PC-3 (cell line): Measurements from ENCODE around the gene MTMR2. TPM values are rescaled to one million over a fixed set of nuclear protein-coding genes. Genes with fewer than 3 reads are reported as not detected.
A peak's percentile ranks its signal among the peaks of the same experiment; 100 is the strongest.

Source experiments
- ATAC-seq: fragments of 200-7000 bp; cut with Tn5 transposase; 2 replicates; pipeline ENCODE4 v1.9.1; 2020; ENCODE audit warnings: mild to moderate bottlenecking, moderate library complexity
- BruUV-seq: library from RNA; stranded (reverse); fragments of 400-500 nt; replicated peaks from 2 replicates; lab custom pipeline; 2021; lab: Mats Ljungman, UMichigan
- CTCF ChIA-PET: fragments of 300-600 bp; sonication (Branson Sonifier 250); formaldehyde crosslinking; loops from one replicate; lab custom pipeline; 2022; ENCODE audit warnings: antibody characterized with exemption; lab: Charles Lee
- POLR2A ChIA-PET: fragments of 300-600 bp; sonication (Branson Sonifier 250); formaldehyde crosslinking; loops from one replicate; lab custom pipeline; 2022; ENCODE audit warnings: antibody characterized with exemption; ENCODE audit not compliant: unreplicated experiment; lab: Charles Lee
- DNase-seq: peaks from one replicate; pipeline ENCODE4 v3.0.0-alpha.2; 2015
- H2AFZ ChIP-seq: fragments of 300-600 bp; sonication (generic); 2 replicates; pipeline ENCODE4 v1.6.0; 2016; ENCODE audit warnings: antibody characterized with exemption, low read length
- H3F3A ChIP-seq: fragments of 300-600 bp; sonication (generic); one replicate; pipeline ENCODE4 v1.6.0; 2017; ENCODE audit warnings: antibody characterized with exemption, low read length, control low read depth, mild to moderate bottlenecking; ENCODE audit not compliant: unreplicated experiment
- H3K27ac ChIP-seq: fragments of 300-600 bp; sonication (generic); 2 replicates; pipeline ENCODE4 v1.5.1; 2016; ENCODE audit warnings: mild to moderate bottlenecking, low read length
- H3K27me3 ChIP-seq: fragments of 300-600 bp; sonication (generic); 2 replicates; pipeline ENCODE4 v1.6.1; 2016; ENCODE audit warnings: low read length, mixed read lengths
- H3K36me3 ChIP-seq: fragments of 300-600 bp; sonication (generic); 2 replicates; pipeline ENCODE4 v1.6.1; 2016; ENCODE audit warnings: low read depth, mixed run types, low read length, mixed read lengths
- H3K4me1 ChIP-seq: fragments of 300-600 bp; sonication (generic); 2 replicates; pipeline ENCODE4 v1.5.1; 2016; ENCODE audit warnings: low read length; ENCODE audit not compliant: insufficient read depth
- H3K4me2 ChIP-seq: fragments of 300-600 bp; sonication (generic); 2 replicates; pipeline ENCODE4 v1.6.0; 2016; ENCODE audit warnings: low read length
- H3K4me3 ChIP-seq: fragments of 300-600 bp; sonication (generic); 2 replicates; pipeline ENCODE4 v1.5.1; 2016; ENCODE audit warnings: mild to moderate bottlenecking, low read length, mixed read lengths
- H3K79me2 ChIP-seq: fragments of 300-600 bp; sonication (generic); 2 replicates; pipeline ENCODE4 v1.6.1; 2017; ENCODE audit warnings: low read length, mixed read lengths
- H3K9ac ChIP-seq: fragments of 300-600 bp; sonication (generic); 2 replicates; pipeline ENCODE4 v1.6.0; 2016; ENCODE audit warnings: mild to moderate bottlenecking, low read length
- H3K9me2 ChIP-seq: fragments of 300-600 bp; sonication (generic); replicated peaks from 2 replicates; pipeline ENCODE4 v1.6.1; 2016; ENCODE audit warnings: mixed run types, low read length, mixed read lengths
- H3K9me3 ChIP-seq: fragments of 300-600 bp; sonication (generic); 2 replicates; pipeline ENCODE4 v1.6.1; 2016; ENCODE audit warnings: low read length, mixed read lengths
- H4K20me1 ChIP-seq: fragments of 300-600 bp; sonication (generic); 2 replicates; pipeline ENCODE4 v1.6.1; 2016; ENCODE audit warnings: low read length, mixed read lengths
- EZH2 ChIP-seq: fragments of 300-600 bp; sonication (generic); IDR thresholded peaks from one replicate; pipeline ENCODE4 v1.6.1; 2017; ENCODE audit warnings: antibody characterized with exemption, mild to moderate bottlenecking, low read length; ENCODE audit not compliant: unreplicated experiment
- EZH2phosphoT487 ChIP-seq: fragments of 300-600 bp; sonication (generic); IDR thresholded peaks from 2 replicates; pipeline ENCODE4 v1.6.1; 2018; ENCODE audit warnings: mild to moderate bottlenecking, antibody characterized with exemption, low read length, borderline replicate concordance
- intact Hi-C: fragments of 100-400 bp; cut with micrococcal nuclease; formaldehyde crosslinking; loops from 2 replicates; pipeline ENCODE4 v1.9.0; 2023
- total RNA-seq: library from RNA; depleted of rRNA; stranded (reverse); fragments of >200 nt; gene quantifications from 2 replicates; pipeline ENCODE4 v1.2.3, GENCODE V29; 2014
- TF ChIP-seq, protein P1 (sequence below): fragments of 300-600 bp; sonication (generic); conservative IDR thresholded peaks from 2 replicates; pipeline ENCODE4 v1.5.1; 2017; ENCODE audit warnings: antibody characterized with exemption, low read depth, mild to moderate bottlenecking, low read length

MTMR2 gene
- total RNA-seq, 1 experiment from 2014 or later = 31.7 TPM

DNA sequence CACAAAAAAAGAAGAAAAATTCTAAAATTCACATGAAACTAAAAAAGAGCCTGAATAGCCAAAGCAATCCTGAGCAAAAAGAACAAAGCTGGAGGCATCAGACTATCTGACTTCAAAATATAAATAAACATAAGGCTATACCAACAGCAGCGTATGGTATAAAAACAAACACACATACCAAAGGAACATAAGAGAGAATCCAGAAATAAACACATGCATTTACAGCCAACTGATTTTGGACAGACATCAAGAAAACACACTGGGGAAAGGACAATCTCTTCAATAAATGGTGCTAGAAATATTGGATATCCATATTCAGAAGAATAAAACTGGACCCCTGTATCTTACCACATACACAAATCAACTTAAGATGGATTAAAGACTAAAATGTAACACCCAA lies 2.8 kb upstream of the MTMR2 start:
- POLR2A ChIA-PET = no interaction called here

DNA sequence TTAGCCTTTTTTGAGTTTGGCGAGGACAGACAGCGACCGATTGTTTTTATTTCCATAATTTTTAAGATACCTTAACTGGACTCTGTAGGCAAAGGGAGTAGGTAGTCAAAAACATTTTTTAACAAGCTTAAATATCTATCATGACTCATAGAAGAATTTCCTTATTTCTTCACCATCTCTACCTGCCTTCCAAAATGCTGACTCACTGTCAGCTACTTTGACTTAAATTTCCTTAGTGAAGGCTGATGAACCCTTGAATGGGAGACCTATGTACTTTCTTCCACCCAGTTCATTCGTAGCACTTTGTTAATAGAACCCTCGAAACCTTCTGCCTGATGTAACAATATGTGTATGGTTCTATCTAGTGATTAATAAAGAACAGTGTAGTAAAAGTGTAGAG lies 1.1 kb upstream of the MTMR2 start:
- Histone ChIP-seq H3K4me3 (peak overlapping the region; percentile 85), H3K4me1 (peaks cover 26% of the 10 kb centered on the region), H3K79me2 (peaks cover 48% of the 10 kb centered on the region), H3K4me2 (peak overlapping the region; percentile 86), H3F3A (no peaks in the 10 kb centered on the region), H3K9ac (peak overlapping the region; percentile 90), H4K20me1 (no peaks in the 10 kb centered on the region), H3K27ac (peak overlapping the region; percentile 81), H2AFZ (peak overlapping the region; percentile 19; the same call in 1 of the 2 replicates), H3K27me3 (no peaks in the 10 kb centered on the region), H3K36me3 (no peaks in the 10 kb centered on the region), H3K9me2 (no peaks in the 10 kb centered on the region), H3K9me3 (no peaks in the 10 kb centered on the region)
- no TSS peak for BruUV-seq
- DNase-seq (peak; percentile 92), ATAC-seq (peak; percentile 63)
- intact Hi-C loops = loop anchor here (1.0 to 2.0 kb wide), 6 partner anchors 44 to 468 kb away; partner anchors contain the start of genes CEP57 and MAML2
- TF ChIP-seq EZH2 (no peak), EZH2phosphoT487 (no peak)
- TF ChIP-seq, protein P1, sequence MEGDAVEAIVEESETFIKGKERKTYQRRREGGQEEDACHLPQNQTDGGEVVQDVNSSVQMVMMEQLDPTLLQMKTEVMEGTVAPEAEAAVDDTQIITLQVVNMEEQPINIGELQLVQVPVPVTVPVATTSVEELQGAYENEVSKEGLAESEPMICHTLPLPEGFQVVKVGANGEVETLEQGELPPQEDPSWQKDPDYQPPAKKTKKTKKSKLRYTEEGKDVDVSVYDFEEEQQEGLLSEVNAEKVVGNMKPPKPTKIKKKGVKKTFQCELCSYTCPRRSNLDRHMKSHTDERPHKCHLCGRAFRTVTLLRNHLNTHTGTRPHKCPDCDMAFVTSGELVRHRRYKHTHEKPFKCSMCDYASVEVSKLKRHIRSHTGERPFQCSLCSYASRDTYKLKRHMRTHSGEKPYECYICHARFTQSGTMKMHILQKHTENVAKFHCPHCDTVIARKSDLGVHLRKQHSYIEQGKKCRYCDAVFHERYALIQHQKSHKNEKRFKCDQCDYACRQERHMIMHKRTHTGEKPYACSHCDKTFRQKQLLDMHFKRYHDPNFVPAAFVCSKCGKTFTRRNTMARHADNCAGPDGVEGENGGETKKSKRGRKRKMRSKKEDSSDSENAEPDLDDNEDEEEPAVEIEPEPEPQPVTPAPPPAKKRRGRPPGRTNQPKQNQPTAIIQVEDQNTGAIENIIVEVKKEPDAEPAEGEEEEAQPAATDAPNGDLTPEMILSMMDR = no peak
- CTCF ChIA-PET = interaction anchor here (1.1 kb wide), 1 partner anchor 76 kb away, joined by 7 read pairs; no protein-coding TSS in a partner anchor
- POLR2A ChIA-PET = interaction anchor here (0.6 kb wide), 1 partner anchor 413 kb away, joined by 4 read pairs; no protein-coding TSS in a partner anchor

More for the DNA sequence above, 2.8 kb upstream of the MTMR2 start:
- Histone ChIP-seq H3K4me1 (peaks cover 15% of the 10 kb centered on the region), H3K9me2 (no peaks in the 10 kb centered on the region), H3F3A (no peaks in the 10 kb centered on the region), H3K4me2 (no peak overlapping the region), H4K20me1 (no peaks in the 10 kb centered on the region), H2AFZ (no peak overlapping the region), H3K4me3 (no peak overlapping the region), H3K27ac (no peak overlapping the region), H3K27me3 (no peaks in the 10 kb centered on the region), H3K36me3 (no peaks in the 10 kb centered on the region), H3K9me3 (no peaks in the 10 kb centered on the region; the same call in 1 of the 2 replicates), H3K79me2 (peaks cover 31% of the 10 kb centered on the region), H3K9ac (no peak overlapping the region)
- BruUV-seq = no TSS peak
- intact Hi-C loops = no loop called here
- CTCF ChIA-PET = no interaction called here
- TF ChIP-seq, protein P1 = no peak
- TF ChIP-seq EZH2phosphoT487 = no peak
- TF ChIP-seq EZH2 = no peak
- DNase-seq (no peak), ATAC-seq (no peak)

DNA sequence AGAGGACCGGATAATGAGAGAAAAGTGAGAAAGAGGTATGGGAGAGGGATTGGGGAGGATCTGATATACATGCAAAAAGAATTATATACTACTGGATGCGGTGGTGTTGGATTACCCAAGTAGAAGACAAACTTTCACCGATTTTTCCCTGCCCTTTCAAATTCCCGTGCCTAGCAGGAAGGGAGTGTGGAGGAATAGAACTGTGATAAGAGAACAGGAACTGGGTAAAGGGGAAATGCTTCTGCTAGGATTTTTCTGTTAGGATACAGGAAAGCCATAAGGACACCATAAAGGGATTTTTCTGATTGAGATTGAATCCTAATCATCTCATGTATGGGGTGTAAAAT lies 480 bp upstream of the MTMR2 start:
- POLR2A ChIA-PET = interaction anchor here (0.6 to 1.0 kb wide), 2 partner anchors 75 to 413 kb away, joined by 3 to 4 read pairs; no protein-coding TSS in a partner anchor
- H3K4me3 ChIP-seq = peak overlapping the region; percentile 85
- H3K79me2 ChIP-seq = peaks cover 55% of the 10 kb centered on the region
- peak overlapping the region; percentile 81 for H3K27ac ChIP-seq
- BruUV-seq = TSS peak; percentile 88
- no peaks in the 10 kb centered on the region for H4K20me1 ChIP-seq
- ATAC-seq (peak; percentile 55), DNase-seq (peak; percentile 76)
- H3K27me3 ChIP-seq = no peaks in the 10 kb centered on the region
- TF ChIP-seq EZH2phosphoT487 = no peak
- peak overlapping the region; percentile 90 for H3K9ac ChIP-seq
- H3K9me2 ChIP-seq = no peaks in the 10 kb centered on the region
- intact Hi-C loops = loop anchor here (1.0 to 2.0 kb wide), 6 partner anchors 44 to 468 kb away; partner anchors contain the start of genes CEP57 and MAML2
- H2AFZ ChIP-seq = peak overlapping the region; percentile 83
- H3K4me1 ChIP-seq = peaks cover 26% of the 10 kb centered on the region
- no peaks in the 10 kb centered on the region for H3K36me3 ChIP-seq
- no peaks in the 10 kb centered on the region for H3F3A ChIP-seq
- CTCF ChIA-PET = interaction anchor here (1.1 kb wide), 1 partner anchor 75 kb away, joined by 7 read pairs; no protein-coding TSS in a partner anchor
- no peaks in the 10 kb centered on the region for H3K9me3 ChIP-seq
- peak overlapping the region; percentile 86 for H3K4me2 ChIP-seq
